Karpas-422 (cell line): ENCODE results near the gene C17orf50. TPM values are rescaled to one million over a fixed set of nuclear protein-coding genes. Genes with fewer than 3 reads are reported as not detected.

Experiments used
- DNase-seq: peaks from one replicate; pipeline ENCODE4 v3.0.0-alpha.2; 2015
- H2AFZ ChIP-seq: fragments of 200-600 bp; sonication (generic); 2 replicates; pipeline ENCODE4 v1.6.1; 2014; ENCODE audit warnings: antibody characterized with exemption, low read length, mixed read lengths
- H3K27ac ChIP-seq: fragments of 200-600 bp; sonication (generic); 2 replicates; pipeline ENCODE4 v1.5.1; 2014; ENCODE audit warnings: mild to moderate bottlenecking, low read length, moderate library complexity
- H3K27me3 ChIP-seq: fragments of 200-600 bp; sonication (generic); 2 replicates; pipeline ENCODE4 v1.6.1; 2014; ENCODE audit warnings: low read length, mixed read lengths
- H3K36me3 ChIP-seq: fragments of 200-600 bp; sonication (generic); 2 replicates; pipeline ENCODE4 v1.6.1; 2014; ENCODE audit warnings: low read length, mixed read lengths; ENCODE audit not compliant: insufficient read depth
- H3K4me1 ChIP-seq: fragments of 200-600 bp; sonication (generic); 2 replicates; pipeline ENCODE4 v1.6.1; 2014; ENCODE audit warnings: mild to moderate bottlenecking, low read length, mixed read lengths
- H3K4me2 ChIP-seq: fragments of 200-600 bp; sonication (generic); 2 replicates; pipeline ENCODE4 v1.6.1; 2014; ENCODE audit warnings: low read length, low read depth, mild to moderate bottlenecking; ENCODE audit not compliant: poor library complexity, severe bottlenecking
- H3K4me3 ChIP-seq: fragments of 200-600 bp; sonication (generic); 2 replicates; pipeline ENCODE4 v1.5.1; 2014; ENCODE audit warnings: mild to moderate bottlenecking, antibody characterized with exemption, low read length, mixed read lengths
- H3K79me2 ChIP-seq: fragments of 200-600 bp; sonication (generic); 2 replicates; pipeline ENCODE4 v1.6.1; 2014; ENCODE audit warnings: mild to moderate bottlenecking, low read length, mixed read lengths
- H3K9ac ChIP-seq: fragments of 200-600 bp; sonication (generic); 2 replicates; pipeline ENCODE4 v1.6.0; 2014; ENCODE audit warnings: low read length
- H3K9me2 ChIP-seq: fragments of 200-600 bp; sonication (generic), shearing (Covaris generic); replicated peaks from 2 replicates; pipeline ENCODE4 v1.6.0; 2014; ENCODE audit warnings: mild to moderate bottlenecking, low read length, moderate library complexity; ENCODE audit not compliant: insufficient read depth
- H3K9me3 ChIP-seq: fragments of 300-700, 200-600 bp; sonication (generic); 2 replicates; pipeline ENCODE4 v1.6.1; 2014; ENCODE audit warnings: low read length, mixed read lengths
- H4K20me1 ChIP-seq: fragments of 200-600 bp; sonication (generic); 2 replicates; pipeline ENCODE4 v1.6.1; 2014; ENCODE audit warnings: mild to moderate bottlenecking, antibody characterized with exemption, low read length, low read depth; ENCODE audit not compliant: insufficient read depth
- total RNA-seq: library from RNA; depleted of rRNA; stranded (reverse); fragments of >200 nt; shearing (Covaris generic); gene quantifications from 2 replicates; pipeline ENCODE4 v1.2.3, GENCODE V29; 2014; ENCODE audit warnings: low replicate concordance; rRNA removed

Gene C17orf50
- total RNA-seq, 1 experiment from 2014 or later: not detected

GRCh38 chr17:35808962-35809854 is 48.5 kb downstream of the C17orf50 start, which contains the start of gene TAF15:
Gene TAF15 (plus strand): TSS chr17:35809484. CDS start chr17:35809570, 86 bp downstream.
- Histone ChIP-seq H4K20me1 (peaks cover 34% of the 10 kb centered on the region), H3K9me2 (no peaks in the 10 kb centered on the region), H2AFZ (peak within 1 kb of the TSS; percentile 41), H3K4me2 (peak within 1 kb of the TSS; percentile 96), H3K4me3 (peak within 1 kb of the TSS; percentile 92), H3K79me2 (peaks cover 49% of the 10 kb centered on the region), H3K9me3 (no peaks in the 10 kb centered on the region), H3K4me1 (peaks cover 31% of the 10 kb centered on the region), H3K9ac (peak within 1 kb of the TSS; percentile 98), H3K27me3 (no peaks in the 10 kb centered on the region), H3K27ac (peak within 1 kb of the TSS; percentile 88), H3K36me3 (peaks cover 18% of the 10 kb centered on the region)
- peak; percentile 99 for DNase-seq

GRCh38 chr17:35809855-35810461 is 49.3 kb downstream of the C17orf50 start:
- Histone ChIP-seq H3K27me3 (no peaks in the 10 kb centered on the region), H3K9me3 (no peaks in the 10 kb centered on the region), H3K79me2 (peaks cover 57% of the 10 kb centered on the region), H3K9me2 (no peaks in the 10 kb centered on the region), H3K9ac (peak overlapping the region; percentile 98), H3K4me1 (peaks cover 31% of the 10 kb centered on the region), H2AFZ (no peak overlapping the region), H3K27ac (peak overlapping the region; percentile 88), H3K4me2 (peak overlapping the region; percentile 96), H4K20me1 (peaks cover 35% of the 10 kb centered on the region), H3K36me3 (peaks cover 18% of the 10 kb centered on the region), H3K4me3 (peak overlapping the region; percentile 92)
- peak; percentile 47 for DNase-seq

DNA sequence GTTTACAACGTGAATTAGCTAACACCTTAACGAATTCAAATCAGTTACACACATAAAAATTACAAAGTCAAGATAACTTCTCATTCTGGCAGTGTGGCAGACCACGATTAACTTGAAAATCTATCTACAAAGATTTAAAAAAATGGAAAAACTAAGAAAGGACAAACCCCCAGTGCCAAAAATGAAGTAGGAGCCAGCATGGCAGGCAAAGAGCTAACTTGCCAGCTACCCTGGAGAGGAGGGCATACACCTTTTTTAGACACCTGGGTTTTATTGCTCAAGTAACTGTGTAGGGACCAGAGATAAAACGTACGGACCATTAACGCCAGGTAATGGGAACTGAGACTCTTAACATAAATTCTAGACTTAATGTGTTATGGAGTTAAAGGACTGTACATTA is 51.1 kb downstream of the C17orf50 start:
- Histone ChIP-seq H3K27me3 (no peaks in the 10 kb centered on the region), H3K4me3 (no peak overlapping the region), H3K36me3 (peaks cover 32% of the 10 kb centered on the region), H3K27ac (peak overlapping the region; percentile 5; the same call in 1 of the 2 replicates), H3K9me3 (no peaks in the 10 kb centered on the region), H3K79me2 (peaks cover 75% of the 10 kb centered on the region), H3K4me2 (peak overlapping the region; percentile 96), H2AFZ (no peak overlapping the region), H3K9ac (no peak overlapping the region), H4K20me1 (peaks cover 49% of the 10 kb centered on the region), H3K9me2 (no peaks in the 10 kb centered on the region), H3K4me1 (peaks cover 31% of the 10 kb centered on the region)
- DNase-seq: no peak

DNA sequence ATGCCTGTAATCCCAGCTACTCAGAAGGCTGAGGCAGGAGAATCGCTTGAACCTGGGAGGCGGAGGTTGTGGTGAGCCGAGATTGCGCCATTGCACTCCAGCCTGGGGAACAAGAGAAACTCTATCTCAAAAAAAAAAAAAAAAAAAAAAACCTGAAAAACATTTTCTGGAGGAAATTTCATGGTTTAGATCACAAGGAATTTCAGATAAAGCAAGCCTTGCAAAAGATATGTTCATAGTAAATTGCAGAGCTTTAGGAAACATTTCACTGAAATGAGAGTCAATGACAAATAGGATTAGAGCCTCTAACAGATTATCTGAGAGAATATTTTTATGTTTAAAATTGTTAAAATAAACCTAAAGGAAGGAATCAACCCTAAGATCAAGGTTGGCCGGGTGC is 51.8 kb downstream of the C17orf50 start:
- DNase-seq: no peak
- H3K9ac ChIP-seq: no peak overlapping the region
- H2AFZ ChIP-seq: no peak overlapping the region
- peaks cover 34% of the 10 kb centered on the region for H3K36me3 ChIP-seq
- H4K20me1 ChIP-seq: peaks cover 49% of the 10 kb centered on the region
- peaks cover 31% of the 10 kb centered on the region for H3K4me1 ChIP-seq
- H3K79me2 ChIP-seq: peaks cover 82% of the 10 kb centered on the region
- H3K9me3 ChIP-seq: no peaks in the 10 kb centered on the region
- H3K27me3 ChIP-seq: no peaks in the 10 kb centered on the region
- no peak overlapping the region for H3K4me2 ChIP-seq
- no peak overlapping the region for H3K4me3 ChIP-seq
- H3K9me2 ChIP-seq: no peaks in the 10 kb centered on the region
- H3K27ac ChIP-seq: no peak overlapping the region

Other genes with a start within 250 kb of the C17orf50 start
- gene SLFN12L, start 223.2 kb upstream of the C17orf50 start, total RNA-seq: not detected in 2 replicates
- 0.11 TPM in 1 of 2 replicates, not detected in the other for gene SLFN14, start 200.1 kb upstream of the C17orf50 start, total RNA-seq
- gene PEX12, start 182.3 kb upstream of the C17orf50 start, total RNA-seq: 5.0 and 5.4 TPM in 2 replicates
- 53.4 and 82.7 TPM in 2 replicates for gene AP2B1, start 173.6 kb upstream of the C17orf50 start, total RNA-seq
- not detected in 2 replicates for gene RASL10B, start 29.2 kb upstream of the C17orf50 start, total RNA-seq
- 0.07 TPM in 1 of 2 replicates, not detected in the other for gene GAS2L2, start 7.6 kb upstream of the C17orf50 start, total RNA-seq
- not detected in 2 replicates for gene MMP28, start 34.8 kb downstream of the C17orf50 start, total RNA-seq
- 67.2 and 90.7 TPM in 2 replicates for gene TAF15, start 48.6 kb downstream of the C17orf50 start, total RNA-seq
- gene HEATR9, start 108.0 kb downstream of the C17orf50 start, total RNA-seq: not detected in 2 replicates
- gene CCL5, start 119.5 kb downstream of the C17orf50 start, total RNA-seq: not detected in 2 replicates
- 9.7 and 11.0 TPM in 2 replicates for gene RDM1, start 169.9 kb downstream of the C17orf50 start, total RNA-seq
- gene LYZL6, start 182.8 kb downstream of the C17orf50 start, total RNA-seq: not detected in 2 replicates
- not detected in 2 replicates for gene CCL16, start 220.6 kb downstream of the C17orf50 start, total RNA-seq
- gene CCL14, start 225.8 kb downstream of the C17orf50 start, total RNA-seq: not detected in 2 replicates
- not detected in 2 replicates for gene CCL15, start 240.7 kb downstream of the C17orf50 start, total RNA-seq